ENCODE data around the gene ACOT4. TPM values are rescaled to one million over a fixed set of nuclear protein-coding genes. Genes with fewer than 3 reads are reported as not detected.
"Not testable (repeated sequence)": the region's sequence is repeated elsewhere in the genome, so short reads cannot be mapped to it uniquely, and the experiment has no call there.

Gene ACOT4
- polyA plus RNA-seq, 3 donors = 0.04 to 0.12 TPM; not detected in 1

GRCh38 chr14:73562256-73562655 is 29.4 kb upstream of the ACOT4 start:
- H3K79me2 ChIP-seq (ENCODE audit: insufficient read depth, low read length); DNase-seq; H3K4me1 Mint-ChIP-seq; H3K27ac ChIP-seq (ENCODE audit: low read depth in 1 of 2, low read length in 2 of 2); H3K4me3 Mint-ChIP-seq; intact Hi-C loops (cut with micrococcal nuclease); H3K9ac ChIP-seq (ENCODE audit: insufficient read depth, low read length, poor library complexity, severe bottlenecking); H4K20me1 ChIP-seq (ENCODE audit: insufficient read depth, low read length); H3K36me3 Mint-ChIP-seq; H3K27ac Mint-ChIP-seq; H3K4me1 ChIP-seq (ENCODE audit: control insufficient read depth in 1 of 2, insufficient read depth in 2 of 2, low read length in 2 of 2); H2AFZ ChIP-seq (ENCODE audit: insufficient read depth, low read depth, low read length, poor library complexity, severe bottlenecking); H3K27me3 ChIP-seq (ENCODE audit: control insufficient read depth in 2 of 2, insufficient read depth in 2 of 2, low read length in 2 of 2); H3K36me3 ChIP-seq (replicated peaks in 1 of 2; ENCODE audit: control insufficient read depth in 1 of 2, insufficient read depth in 2 of 2, low read length in 2 of 2); H3K4me2 ChIP-seq (replicated peaks; ENCODE audit: extremely low read depth, low read length, poor library complexity, severe bottlenecking); H3K27me3 Mint-ChIP-seq (ENCODE audit: low read depth in 3 of 3); H3K4me3 ChIP-seq (replicated peaks in 1 of 3; ENCODE audit: low read depth in 2 of 3, low read length in 3 of 3): not testable (repeated sequence)
- H3K9me3 Mint-ChIP-seq = peaks cover 10 to 27% (median 21%) of the 10 kb centered on the region in 7 donors
- peaks cover 9 to 17% of the 10 kb centered on the region in 2 donors for H3K9me3 ChIP-seq (replicated peaks in 1 of 2; ENCODE audit: control insufficient read depth in 1 of 2, insufficient read depth in 1 of 2, low read length in 2 of 2)
- WGBS (ENCODE audit: insufficient coverage) = no CpG with 5 or more reads among the region's 7 CpGs

- intact Hi-C loops (cut with micrococcal nuclease); H3K36me3 Mint-ChIP-seq; H3K27me3 ChIP-seq (ENCODE audit: control insufficient read depth in 2 of 2, insufficient read depth in 2 of 2, low read length in 2 of 2); H3K27ac Mint-ChIP-seq; H3K4me3 Mint-ChIP-seq; H4K20me1 ChIP-seq (ENCODE audit: insufficient read depth, low read length); H3K27me3 Mint-ChIP-seq (ENCODE audit: low read depth in 3 of 3); H3K9ac ChIP-seq (ENCODE audit: insufficient read depth, low read length, poor library complexity, severe bottlenecking); H3K4me1 Mint-ChIP-seq; H3K36me3 ChIP-seq (replicated peaks in 1 of 2; ENCODE audit: control insufficient read depth in 1 of 2, insufficient read depth in 2 of 2, low read length in 2 of 2); H3K4me2 ChIP-seq (replicated peaks; ENCODE audit: extremely low read depth, low read length, poor library complexity, severe bottlenecking); H3K27ac ChIP-seq (ENCODE audit: low read depth in 1 of 2, low read length in 2 of 2); H3K4me3 ChIP-seq (replicated peaks in 1 of 3; ENCODE audit: low read depth in 2 of 3, low read length in 3 of 3); H3K79me2 ChIP-seq (ENCODE audit: insufficient read depth, low read length); H2AFZ ChIP-seq (ENCODE audit: insufficient read depth, low read depth, low read length, poor library complexity, severe bottlenecking); DNase-seq; H3K4me1 ChIP-seq (ENCODE audit: control insufficient read depth in 1 of 2, insufficient read depth in 2 of 2, low read length in 2 of 2): not testable (repeated sequence)
- WGBS (ENCODE audit: insufficient coverage) = 100% methylated on average over 1 of the region's 6 CpGs
- H3K9me3 Mint-ChIP-seq = peaks cover 12 to 27% (median 21%) of the 10 kb centered on the region in 7 donors
- peaks cover 9 to 17% of the 10 kb centered on the region in 2 donors for H3K9me3 ChIP-seq (replicated peaks in 1 of 2; ENCODE audit: control insufficient read depth in 1 of 2, insufficient read depth in 1 of 2, low read length in 2 of 2)
Measured at GRCh38 chr14:73562696-73563095, 29.0 kb upstream of the ACOT4 start.

GRCh38 chr14:73566431-73566830 is 25.2 kb upstream of the ACOT4 start:
- H3K79me2 ChIP-seq (ENCODE audit: insufficient read depth, low read length); H3K4me3 Mint-ChIP-seq; H4K20me1 ChIP-seq (ENCODE audit: insufficient read depth, low read length); H3K27me3 Mint-ChIP-seq (ENCODE audit: low read depth in 3 of 3); H3K4me3 ChIP-seq (replicated peaks in 1 of 3; ENCODE audit: low read depth in 2 of 3, low read length in 3 of 3); H3K27ac Mint-ChIP-seq; H3K9ac ChIP-seq (ENCODE audit: insufficient read depth, low read length, poor library complexity, severe bottlenecking); H3K27me3 ChIP-seq (ENCODE audit: control insufficient read depth in 2 of 2, insufficient read depth in 2 of 2, low read length in 2 of 2); H3K4me2 ChIP-seq (replicated peaks; ENCODE audit: extremely low read depth, low read length, poor library complexity, severe bottlenecking); DNase-seq; H3K36me3 Mint-ChIP-seq; H3K27ac ChIP-seq (ENCODE audit: low read depth in 1 of 2, low read length in 2 of 2); intact Hi-C loops (cut with micrococcal nuclease); H3K36me3 ChIP-seq (replicated peaks in 1 of 2; ENCODE audit: control insufficient read depth in 1 of 2, insufficient read depth in 2 of 2, low read length in 2 of 2); H2AFZ ChIP-seq (ENCODE audit: insufficient read depth, low read depth, low read length, poor library complexity, severe bottlenecking): not testable (repeated sequence)
- WGBS (ENCODE audit: insufficient coverage) = 93% methylated on average over 16 of the region's 18 CpGs
- H3K9me3 Mint-ChIP-seq = peaks cover 12 to 22% (median 21%) of the 10 kb centered on the region in 7 donors
- H3K4me1 Mint-ChIP-seq = peaks cover 22% of the 10 kb centered on the region
- H3K4me1 ChIP-seq (ENCODE audit: control insufficient read depth in 1 of 2, insufficient read depth in 2 of 2, low read length in 2 of 2) = peaks cover 11 to 25% of the 10 kb centered on the region in 2 donors
- peaks cover 9 to 17% of the 10 kb centered on the region in 2 donors for H3K9me3 ChIP-seq (replicated peaks in 1 of 2; ENCODE audit: control insufficient read depth in 1 of 2, insufficient read depth in 1 of 2, low read length in 2 of 2)

- Histone ChIP-seq H3K9me3 (replicated peaks in 1 of 2; ENCODE audit: control insufficient read depth in 1 of 2, insufficient read depth in 1 of 2, low read length in 2 of 2) (peaks cover 5 to 12% of the 10 kb centered on the region in 2 donors), H3K4me1 (ENCODE audit: control insufficient read depth in 1 of 2, insufficient read depth in 2 of 2, low read length in 2 of 2) (peaks cover 11 to 25% of the 10 kb centered on the region in 2 donors)
- H3K27me3 ChIP-seq (ENCODE audit: control insufficient read depth in 2 of 2, insufficient read depth in 2 of 2, low read length in 2 of 2); H3K27me3 Mint-ChIP-seq (ENCODE audit: low read depth in 3 of 3); H3K79me2 ChIP-seq (ENCODE audit: insufficient read depth, low read length); DNase-seq; H3K4me2 ChIP-seq (replicated peaks; ENCODE audit: extremely low read depth, low read length, poor library complexity, severe bottlenecking); H3K9ac ChIP-seq (ENCODE audit: insufficient read depth, low read length, poor library complexity, severe bottlenecking); H3K36me3 ChIP-seq (replicated peaks in 1 of 2; ENCODE audit: control insufficient read depth in 1 of 2, insufficient read depth in 2 of 2, low read length in 2 of 2); H3K4me3 Mint-ChIP-seq; H3K36me3 Mint-ChIP-seq; H2AFZ ChIP-seq (ENCODE audit: insufficient read depth, low read depth, low read length, poor library complexity, severe bottlenecking); H3K4me3 ChIP-seq (replicated peaks in 1 of 3; ENCODE audit: low read depth in 2 of 3, low read length in 3 of 3); H4K20me1 ChIP-seq (ENCODE audit: insufficient read depth, low read length); intact Hi-C loops (cut with micrococcal nuclease); H3K27ac ChIP-seq (ENCODE audit: low read depth in 1 of 2, low read length in 2 of 2); H3K27ac Mint-ChIP-seq: not testable (repeated sequence)
- Mint-ChIP-seq H3K9me3 (peaks cover 9 to 18% (median 16%) of the 10 kb centered on the region in 7 donors), H3K4me1 (peaks cover 22% of the 10 kb centered on the region)
- WGBS (ENCODE audit: insufficient coverage) = no CpG with 5 or more reads among the region's 6 CpGs
Measured at GRCh38 chr14:73566935-73567334, 24.7 kb upstream of the ACOT4 start.

Measured in CD14-positive monocyte (primary cell).